ENCODE measurements around the gene SDCCAG8. TPM values are rescaled to one million over a fixed set of nuclear protein-coding genes. Genes with fewer than 3 reads are reported as not detected.

SDCCAG8 gene
- total RNA-seq, 1 donor from 2014 or later = 18.3 TPM

- no peak for ATAC-seq
- no peak for DNase-seq (ENCODE audit: missing footprints)
- intact Hi-C loops (cut with DNase I) = no loop called here
Observed at GRCh38 chr1:243348331-243348730, 92.5 kb downstream of the SDCCAG8 start.

GRCh38 chr1:243349128-243349527, 93.3 kb downstream of the SDCCAG8 start:
- intact Hi-C loops (cut with DNase I) = no loop called here
- no peak for DNase-seq (ENCODE audit: missing footprints)

GRCh38 chr1:243351337-243351736, 95.5 kb downstream of the SDCCAG8 start:
- intact Hi-C loops (cut with DNase I) = no loop called here
- ATAC-seq (no peak), DNase-seq (ENCODE audit: missing footprints) (no peak)

More at GRCh38 chr1:243349128-243349527, 93.3 kb downstream of the SDCCAG8 start:
- ATAC-seq = no peak

GRCh38 chr1:243354511-243355153, 98.8 kb downstream of the SDCCAG8 start:
- intact Hi-C loops (cut with DNase I) = no loop called here
- DNase-seq (ENCODE audit: missing footprints) = no peak
- no peak for ATAC-seq

GRCh38 chr1:243363832-243364231, 108.0 kb downstream of the SDCCAG8 start:
- intact Hi-C loops (cut with DNase I) = no loop called here
- ATAC-seq (no peak), DNase-seq (ENCODE audit: missing footprints) (no peak)

GRCh38 chr1:243364330-243364729, 108.5 kb downstream of the SDCCAG8 start:
- ATAC-seq (no peak), DNase-seq (ENCODE audit: missing footprints) (no peak)
- intact Hi-C loops (cut with DNase I) = no loop called here

GRCh38 chr1:243364866-243365265, 109.0 kb downstream of the SDCCAG8 start:
- DNase-seq (ENCODE audit: missing footprints) = no peak
- intact Hi-C loops (cut with DNase I) = no loop called here
- no peak for ATAC-seq

- intact Hi-C loops (cut with DNase I) = no loop called here
- DNase-seq (ENCODE audit: missing footprints) (no peak), ATAC-seq (no peak)
Observed at GRCh38 chr1:243367314-243367713, 111.5 kb downstream of the SDCCAG8 start.

GRCh38 chr1:243374412-243374811, 118.6 kb downstream of the SDCCAG8 start:
- no peak for DNase-seq (ENCODE audit: missing footprints)
- intact Hi-C loops (cut with DNase I) = no loop called here
- ATAC-seq = no peak

- intact Hi-C loops (cut with DNase I) = no loop called here
- ATAC-seq = no peak
Observed at GRCh38 chr1:243375596-243375995, 119.8 kb downstream of the SDCCAG8 start.

GRCh38 chr1:243378669-243379068, 122.8 kb downstream of the SDCCAG8 start:
- ATAC-seq (no peak), DNase-seq (ENCODE audit: missing footprints) (no peak)
- intact Hi-C loops (cut with DNase I) = no loop called here

More at GRCh38 chr1:243375596-243375995, 119.8 kb downstream of the SDCCAG8 start:
- DNase-seq (ENCODE audit: missing footprints) = no peak

- ATAC-seq (no peak), DNase-seq (ENCODE audit: missing footprints) (no peak)
- intact Hi-C loops (cut with DNase I) = no loop called here
Observed at GRCh38 chr1:243379208-243379607, 123.4 kb downstream of the SDCCAG8 start.

GRCh38 chr1:243379706-243380105, 123.9 kb downstream of the SDCCAG8 start:
- intact Hi-C loops (cut with DNase I) = no loop called here
- no peak for ATAC-seq

GRCh38 chr1:243388276-243388675, 132.4 kb downstream of the SDCCAG8 start:
- DNase-seq (ENCODE audit: missing footprints) = no peak
- intact Hi-C loops (cut with DNase I) = no loop called here
- no peak for ATAC-seq

More at GRCh38 chr1:243379706-243380105, 123.9 kb downstream of the SDCCAG8 start:
- no peak for DNase-seq (ENCODE audit: missing footprints)

GRCh38 chr1:243390162-243390791, 134.4 kb downstream of the SDCCAG8 start:
- DNase-seq (ENCODE audit: missing footprints) (no peak), ATAC-seq (no peak)
- intact Hi-C loops (cut with DNase I) = no loop called here

- no peak for ATAC-seq
- intact Hi-C loops (cut with DNase I) = no loop called here
- DNase-seq (ENCODE audit: missing footprints) = no peak
Observed at GRCh38 chr1:243391355-243391754, 135.5 kb downstream of the SDCCAG8 start.

- no peak for ATAC-seq
- intact Hi-C loops (cut with DNase I) = no loop called here
- DNase-seq (ENCODE audit: missing footprints) = no peak
Observed at GRCh38 chr1:243393096-243393495, 137.3 kb downstream of the SDCCAG8 start.

GRCh38 chr1:243394066-243394465, 138.2 kb downstream of the SDCCAG8 start:
- ATAC-seq (no peak), DNase-seq (ENCODE audit: missing footprints) (no peak)
- intact Hi-C loops (cut with DNase I) = no loop called here

GRCh38 chr1:243394601-243395464, 139.0 kb downstream of the SDCCAG8 start:
- no peak for DNase-seq (ENCODE audit: missing footprints)
- intact Hi-C loops (cut with DNase I) = no loop called here
- no peak for ATAC-seq

- intact Hi-C loops (cut with DNase I) = no loop called here
- ATAC-seq = no peak
- no peak for DNase-seq (ENCODE audit: missing footprints)
Observed at GRCh38 chr1:243396424-243396823, 140.6 kb downstream of the SDCCAG8 start.

Data from Right ventricle myocardium inferior (tissue), 1 donor.